DMS114 treated with DMSO at 0.1 percent for 48 hours (cell line): ENCODE results near the gene PCARE.

Experiments
- DNase-seq: peaks from one replicate; lab custom pipeline; 2025; ENCODE audit not compliant: unreplicated experiment; lab: John Stamatoyannopoulos, UW

The PCARE gene

DNA sequence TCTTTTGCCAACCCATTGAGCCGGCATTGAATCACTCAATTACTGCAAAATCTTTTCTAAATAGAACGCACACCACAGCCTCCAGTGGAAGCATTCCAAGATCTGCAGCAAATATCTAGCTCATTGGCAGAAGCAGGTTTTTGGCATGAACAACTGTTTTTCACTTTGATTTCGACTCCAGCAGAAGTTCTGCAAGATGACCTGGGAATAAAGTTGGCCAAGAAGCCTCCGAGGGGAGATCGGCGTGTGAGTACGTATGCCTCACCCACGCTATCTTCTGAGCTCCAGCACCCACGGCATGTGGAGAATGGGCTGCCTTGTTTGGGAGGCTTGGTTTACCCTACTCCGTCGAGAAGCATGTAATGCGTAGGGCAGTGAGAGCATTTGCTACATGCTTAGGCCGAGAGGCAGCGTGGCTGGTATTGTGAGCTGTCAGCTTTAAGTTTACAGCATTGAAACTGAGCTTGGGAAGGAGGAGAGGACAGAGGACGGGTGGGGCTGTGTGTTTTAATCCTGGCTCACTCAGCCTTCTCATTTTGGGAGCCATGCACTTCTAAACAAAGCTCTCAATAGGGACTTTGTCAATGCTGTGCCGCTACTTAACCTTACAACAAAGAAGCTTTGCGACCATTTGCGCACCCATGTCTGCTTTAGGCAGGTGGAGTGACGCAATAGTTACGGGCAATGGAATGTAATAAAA, 10.5 kb downstream of the PCARE start:
- no peak for DNase-seq

- no peak for DNase-seq
Observed at GRCh38 chr2:29063056-29063455, 11.3 kb downstream of the PCARE start.

GRCh38 chr2:29062371-29062770, 12.0 kb downstream of the PCARE start:
- no peak for DNase-seq

GRCh38 chr2:29061616-29062015, 12.7 kb downstream of the PCARE start:
- no peak for DNase-seq

DNA sequence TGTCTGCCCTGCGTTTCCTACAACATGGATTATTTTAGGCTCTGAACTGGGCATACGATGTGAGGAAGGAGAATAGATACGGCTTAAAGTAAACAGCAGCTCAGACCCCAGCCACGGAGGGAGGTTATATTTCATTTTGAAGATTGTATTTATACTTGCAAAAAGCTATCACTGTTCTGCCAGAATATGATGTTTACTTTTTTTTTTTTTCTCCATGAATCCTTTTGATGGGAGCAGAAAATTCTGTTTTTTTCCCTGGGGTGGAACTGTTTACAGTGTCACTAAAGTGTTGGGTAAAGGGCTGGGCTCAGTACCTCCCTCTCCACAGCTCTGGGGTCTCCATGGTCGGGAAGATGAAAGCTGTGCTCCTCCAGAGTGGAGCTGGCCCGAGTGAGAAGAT, 13.1 kb downstream of the PCARE start:
- no peak for DNase-seq

- no peak for DNase-seq
Observed at GRCh38 chr2:29060441-29060840, 13.9 kb downstream of the PCARE start.

DNA sequence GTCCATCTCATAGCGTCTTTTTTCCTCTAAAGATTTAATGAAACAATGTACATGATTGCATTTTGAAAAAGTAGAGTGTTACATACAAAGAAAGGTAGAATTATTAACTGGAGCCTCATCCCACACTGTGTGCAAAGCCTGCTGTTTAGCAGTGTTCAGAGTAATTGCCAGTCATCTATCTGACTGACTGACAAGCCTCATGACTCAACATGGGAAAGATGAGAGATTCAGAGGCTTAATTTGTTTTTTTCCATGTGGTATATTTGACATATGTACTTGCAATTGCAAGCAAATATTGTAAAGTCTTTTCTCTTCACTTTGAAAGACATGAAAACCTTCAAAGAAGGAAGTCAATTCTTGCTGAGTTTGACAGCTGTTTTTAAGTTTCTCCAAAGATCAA, 14.7 kb downstream of the PCARE start:
- no peak for DNase-seq

GRCh38 chr2:29057006-29057405, 17.3 kb downstream of the PCARE start:
- no peak for DNase-seq

- no peak for DNase-seq
Observed at GRCh38 chr2:29056452-29056851, 17.9 kb downstream of the PCARE start.

- DNase-seq = no peak
Observed at GRCh38 chr2:29055601-29056000, 18.7 kb downstream of the PCARE start.

GRCh38 chr2:29054430-29054829, 19.9 kb downstream of the PCARE start:
- no peak for DNase-seq

DNA sequence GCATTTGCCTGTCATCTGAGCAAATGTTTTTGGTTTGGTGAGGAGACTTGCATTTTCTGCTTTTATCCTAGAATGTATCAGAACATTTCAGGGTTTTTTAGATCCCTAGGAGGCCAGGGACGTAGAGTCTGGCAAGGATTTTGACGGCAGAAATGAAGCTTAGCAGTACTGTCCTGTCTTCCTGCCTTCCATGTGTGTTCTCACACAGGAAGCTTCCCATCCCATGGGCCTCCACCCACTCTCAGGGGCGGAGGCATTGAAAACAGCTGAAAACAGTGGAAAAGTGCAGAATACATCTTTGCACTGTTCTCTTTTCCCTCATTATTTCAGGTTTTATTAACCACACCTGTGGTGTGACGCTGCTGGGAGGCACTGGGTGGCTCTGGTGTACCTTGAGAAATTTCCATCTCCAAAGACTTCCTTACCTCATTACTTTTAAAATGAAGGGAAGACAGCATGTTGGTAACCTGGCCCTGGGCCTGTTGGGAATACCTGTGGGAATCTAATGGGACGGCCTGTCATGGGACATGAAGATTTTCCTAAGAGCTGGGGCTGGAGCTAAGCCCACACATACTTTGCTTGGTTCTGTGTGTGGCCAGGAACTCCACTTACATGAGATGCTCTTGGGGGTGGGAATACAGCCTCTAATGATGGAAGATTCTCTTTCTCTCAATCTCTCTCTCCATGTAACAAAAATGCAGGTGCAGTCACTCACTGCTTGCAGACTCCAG, 20.5 kb downstream of the PCARE start:
- DNase-seq = no peak

GRCh38 chr2:29053223-29053622, 21.1 kb downstream of the PCARE start:
- no peak for DNase-seq

GRCh38 chr2:29052807-29053206, 21.5 kb downstream of the PCARE start:
- no peak for DNase-seq

GRCh38 chr2:29051730-29052129, 22.6 kb downstream of the PCARE start:
- DNase-seq = no peak

DNA sequence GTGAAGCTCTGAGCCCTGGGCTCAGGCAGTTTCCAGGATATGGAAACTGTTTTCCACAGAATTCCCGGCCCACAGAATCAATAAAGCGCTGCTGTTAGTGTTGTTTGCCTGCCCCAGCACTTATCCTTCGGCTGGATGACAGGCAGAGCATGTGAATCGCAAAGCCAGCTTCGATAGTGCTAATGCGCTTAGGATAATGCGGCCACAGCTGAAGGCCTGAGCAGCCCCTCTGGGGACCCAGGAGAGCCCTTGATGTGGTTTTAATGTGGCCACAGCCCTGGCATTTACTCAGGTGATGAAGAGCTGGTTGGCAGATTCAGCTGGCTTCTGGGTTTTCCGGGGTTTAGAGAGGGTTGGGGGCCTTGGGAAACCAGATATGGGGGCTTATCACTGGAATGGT, 23.7 kb downstream of the PCARE start:
- DNase-seq = no peak

GRCh38 chr2:29047083-29047845, 27.1 kb downstream of the PCARE start:
- no peak for DNase-seq

- DNase-seq = no peak
Observed at GRCh38 chr2:29046321-29046720, 28.0 kb downstream of the PCARE start.

- no peak for DNase-seq
Observed at GRCh38 chr2:29044459-29044858, 29.9 kb downstream of the PCARE start.

DNA sequence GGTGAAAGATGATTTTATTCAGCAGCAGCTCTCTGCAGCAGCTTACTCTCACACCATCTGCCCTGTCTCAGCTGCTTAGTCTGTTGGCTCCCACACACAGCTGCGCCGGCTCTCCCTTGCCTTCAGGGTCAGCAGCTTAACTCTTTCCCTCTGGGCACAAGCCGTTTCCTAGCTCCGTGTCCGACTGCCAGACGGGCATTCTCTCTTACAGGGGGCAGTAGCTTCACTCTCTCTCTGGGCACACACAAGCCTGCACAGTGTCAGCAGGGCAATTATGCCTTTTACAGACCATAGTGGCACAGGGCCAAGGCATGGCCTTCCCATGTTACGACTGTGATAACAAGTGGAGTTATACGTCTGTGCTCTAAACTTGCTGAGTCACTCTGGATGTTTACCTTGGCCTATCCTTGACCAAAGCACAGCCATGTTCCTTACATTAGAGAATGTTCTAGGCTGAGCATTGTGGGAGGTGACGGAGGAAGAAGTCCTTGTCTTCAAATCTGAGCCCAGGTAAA, 31.7 kb downstream of the PCARE start:
- DNase-seq = no peak

- DNase-seq = no peak
Observed at GRCh38 chr2:29041161-29041660, 33.1 kb downstream of the PCARE start.

DNA sequence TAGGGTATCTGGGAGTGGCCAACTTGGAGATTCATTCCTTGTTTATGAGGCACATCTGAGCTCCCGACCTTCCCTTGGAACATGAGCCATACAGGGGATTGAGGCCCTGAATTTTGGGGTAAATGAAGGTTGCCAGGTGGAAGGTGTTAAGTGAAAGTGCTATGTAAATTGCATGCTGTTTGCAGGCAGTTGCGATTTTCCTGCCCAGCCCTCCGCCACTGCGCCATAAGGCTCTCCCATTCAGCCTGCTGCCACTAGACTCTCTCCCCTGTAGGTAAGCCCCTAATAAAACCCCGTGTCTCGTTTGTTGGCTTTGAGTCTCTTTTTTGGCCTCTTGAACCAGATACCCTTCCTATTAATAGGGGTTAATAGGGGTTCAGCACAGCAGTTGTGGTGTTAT, 33.8 kb downstream of the PCARE start:
- no peak for DNase-seq
